ENCODE measurements around the gene CUZD1.
"Not testable (repeated sequence)": the region's sequence is repeated elsewhere in the genome, so short reads cannot be mapped to it uniquely, and the experiment has no call there.

Gene CUZD1, protein sequence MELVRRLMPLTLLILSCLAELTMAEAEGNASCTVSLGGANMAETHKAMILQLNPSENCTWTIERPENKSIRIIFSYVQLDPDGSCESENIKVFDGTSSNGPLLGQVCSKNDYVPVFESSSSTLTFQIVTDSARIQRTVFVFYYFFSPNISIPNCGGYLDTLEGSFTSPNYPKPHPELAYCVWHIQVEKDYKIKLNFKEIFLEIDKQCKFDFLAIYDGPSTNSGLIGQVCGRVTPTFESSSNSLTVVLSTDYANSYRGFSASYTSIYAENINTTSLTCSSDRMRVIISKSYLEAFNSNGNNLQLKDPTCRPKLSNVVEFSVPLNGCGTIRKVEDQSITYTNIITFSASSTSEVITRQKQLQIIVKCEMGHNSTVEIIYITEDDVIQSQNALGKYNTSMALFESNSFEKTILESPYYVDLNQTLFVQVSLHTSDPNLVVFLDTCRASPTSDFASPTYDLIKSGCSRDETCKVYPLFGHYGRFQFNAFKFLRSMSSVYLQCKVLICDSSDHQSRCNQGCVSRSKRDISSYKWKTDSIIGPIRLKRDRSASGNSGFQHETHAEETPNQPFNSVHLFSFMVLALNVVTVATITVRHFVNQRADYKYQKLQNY

GRCh38 chr10:122845783-122846332, at the start of gene CUZD1:
Gene CUZD1 (minus strand): TSS chr10:122845857. CDS start chr10:122845843, 14 bp downstream.
- DNase-seq: no peak

DNA sequence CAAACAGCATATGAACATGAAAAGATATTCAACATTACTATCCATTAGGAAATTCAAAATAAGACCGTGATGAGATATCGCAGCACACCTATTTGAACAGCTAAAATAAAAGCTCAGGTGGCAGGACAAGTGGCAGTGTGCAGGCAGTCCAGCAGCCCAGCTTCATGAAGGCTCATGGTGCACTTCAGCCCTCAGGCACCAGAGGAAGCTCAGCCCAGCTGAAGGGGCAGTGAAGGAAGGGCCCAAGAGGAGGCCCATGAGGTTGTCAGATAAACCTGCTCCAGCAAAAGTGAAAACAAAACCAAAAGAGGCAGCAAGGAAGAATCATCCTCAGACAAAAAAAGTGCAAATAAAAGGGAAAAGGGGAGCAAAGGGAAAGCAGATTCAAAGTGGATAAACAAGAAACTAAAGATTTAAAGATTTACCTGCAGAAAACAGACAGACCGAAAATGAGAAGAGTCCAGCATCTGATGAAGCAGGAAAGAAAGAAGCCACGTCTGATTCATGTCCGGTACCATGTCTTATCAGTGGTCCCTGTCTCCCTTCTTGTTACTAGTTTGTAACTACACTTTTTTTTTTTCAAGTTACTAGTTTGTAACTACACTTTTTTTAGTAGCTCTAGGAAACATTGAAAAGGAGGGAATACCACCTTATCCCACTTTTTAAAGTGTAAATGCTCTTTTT, 48.7 kb upstream of the CUZD1 start:
- DNase-seq: no peak

DNA sequence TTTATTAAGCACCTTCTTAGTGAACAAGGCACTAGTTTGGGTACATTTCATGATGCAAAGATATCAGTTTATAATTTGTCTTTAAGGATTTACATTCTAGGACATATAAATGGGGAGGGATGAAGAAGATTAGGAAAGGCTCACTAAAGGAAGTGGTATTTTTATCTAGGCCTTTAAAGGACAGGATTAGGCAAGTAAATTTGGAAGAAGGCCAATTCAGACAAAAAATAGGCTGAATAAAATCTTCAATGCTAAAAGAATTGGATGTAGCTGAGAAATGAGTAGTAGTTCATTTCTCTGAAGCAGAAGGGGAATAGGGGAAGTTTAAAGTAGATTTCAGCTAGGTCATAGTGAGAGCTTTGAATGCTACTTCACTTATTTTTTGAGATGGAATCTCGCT, 38.5 kb upstream of the CUZD1 start:
- DNase-seq: no peak

DNA sequence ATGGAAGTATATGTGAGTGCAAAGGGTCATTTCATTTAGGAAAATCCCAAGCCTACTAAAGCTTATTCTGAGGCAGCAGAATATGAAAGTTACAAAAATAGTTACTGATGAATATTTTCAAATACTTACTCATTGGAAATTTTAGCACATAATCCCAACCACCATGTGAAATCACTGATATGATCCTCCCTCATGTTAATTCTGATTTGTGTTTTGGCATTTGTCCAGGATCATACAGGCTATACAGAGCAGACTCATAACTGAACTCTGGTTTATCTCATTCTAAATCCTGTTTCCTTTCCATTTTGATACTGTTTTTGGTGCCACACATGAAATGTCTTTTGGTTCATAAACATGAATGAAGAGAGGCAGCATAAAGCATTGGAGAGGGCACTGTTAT, 37.1 kb upstream of the CUZD1 start:
- DNase-seq: peak; percentile 7

DNA sequence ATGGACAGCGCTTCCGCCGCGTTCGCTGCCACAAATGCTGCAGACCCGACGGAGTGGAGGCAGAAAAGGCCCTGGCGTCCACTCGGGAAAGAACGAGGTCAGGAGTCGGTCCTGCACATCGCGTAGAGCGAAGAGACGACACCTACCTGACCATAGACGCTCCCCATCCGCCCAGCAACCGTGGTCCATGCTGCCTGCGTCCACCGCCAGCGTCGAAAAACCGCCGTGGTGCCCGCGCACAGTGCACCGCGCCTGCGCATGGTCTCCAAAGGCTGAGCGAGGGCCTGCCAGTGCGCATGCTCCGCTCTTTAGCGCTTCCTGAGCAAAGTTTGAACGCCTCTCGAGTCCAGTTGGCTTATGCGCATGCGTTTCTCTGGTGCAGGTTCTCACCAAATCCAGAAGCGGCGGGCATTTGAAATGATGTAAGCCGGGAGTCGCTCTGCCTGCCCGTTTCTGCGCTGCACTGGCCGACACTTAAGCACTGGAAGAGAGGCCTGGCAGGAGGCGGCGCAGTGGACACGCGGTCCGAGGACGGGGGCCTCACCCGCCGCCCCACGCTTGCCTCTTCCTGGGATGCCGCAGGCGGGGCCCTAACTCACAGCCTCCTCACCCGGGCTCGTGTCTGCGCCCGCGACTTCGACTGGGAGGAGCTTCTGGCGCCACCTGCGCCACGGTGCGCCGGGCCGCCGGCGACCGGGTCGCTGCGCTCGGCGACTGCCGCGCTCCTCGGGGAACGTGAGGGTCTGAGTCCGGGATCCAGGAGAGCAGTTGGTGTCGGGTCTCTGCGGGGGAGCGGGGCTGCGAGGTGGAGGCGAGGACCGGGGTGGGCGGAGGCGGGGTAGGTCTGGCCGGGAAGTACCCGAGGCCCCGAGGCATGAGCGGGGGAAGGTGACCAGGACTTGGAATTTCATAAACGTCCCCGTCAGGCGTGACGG, 33.9 kb upstream of the CUZD1 start, which contains the start of gene FAM24B:
Gene FAM24B, minus strand, starts transcription at position 243 of the 935 bp plus-strand sequence. CDS start 29,066 bp downstream, outside the sequence.
- peak; percentile 97 for DNase-seq

- DNase-seq: peak; percentile 29
Observed at GRCh38 chr10:122878799-122879338, 33.2 kb upstream of the CUZD1 start.

GRCh38 chr10:122877264-122877663, 31.6 kb upstream of the CUZD1 start:
- DNase-seq: peak; percentile 25

DNA sequence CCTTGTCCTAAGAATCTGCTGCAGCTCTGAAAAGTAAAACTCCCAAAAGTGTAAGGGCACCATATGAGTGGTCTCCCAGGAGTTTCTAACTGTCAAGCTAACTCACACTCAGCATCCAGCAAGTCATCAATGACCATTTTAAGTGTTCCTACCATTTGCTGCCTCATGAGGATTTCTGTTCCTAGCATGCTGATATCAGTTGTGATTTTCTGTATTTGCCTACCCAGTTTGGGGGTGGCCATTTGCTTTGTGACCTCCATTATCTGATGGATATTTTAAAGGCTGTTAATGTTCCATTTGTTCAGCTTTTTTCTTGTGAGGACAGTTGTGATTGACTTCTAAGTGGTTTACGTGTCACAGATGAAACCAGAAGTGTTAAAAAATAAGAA, 30.8 kb upstream of the CUZD1 start:
- DNase-seq: no peak

DNA sequence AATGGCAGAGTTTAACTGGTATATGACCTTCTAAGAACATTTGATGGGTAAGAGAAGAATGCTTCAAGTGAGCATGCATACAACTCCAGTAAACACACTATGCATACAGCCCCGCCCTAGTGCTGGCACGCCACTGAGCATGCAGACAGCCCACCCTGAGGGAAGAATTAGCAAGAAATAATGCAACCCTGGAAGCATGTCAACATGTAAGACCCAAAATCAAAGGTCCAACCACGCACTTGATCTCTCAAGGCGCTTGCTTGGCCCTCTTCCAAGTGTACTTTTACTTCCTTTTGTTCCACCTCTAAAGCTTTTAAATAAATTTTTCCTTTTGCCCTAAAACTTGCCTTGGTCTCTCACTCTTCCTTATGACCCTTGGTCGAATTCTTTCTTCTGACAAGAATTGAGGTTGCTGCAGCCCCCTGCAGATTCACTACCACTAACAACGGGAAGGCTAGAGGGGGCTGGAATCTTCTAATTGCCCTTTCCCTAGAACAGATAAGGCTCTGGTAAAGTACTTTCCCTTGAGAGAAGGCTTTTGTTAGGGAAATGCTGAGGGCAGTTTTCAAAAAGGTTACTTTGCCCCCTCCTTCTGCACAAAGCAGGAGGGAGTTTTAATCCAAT, 30.3 kb upstream of the CUZD1 start:
- DNase-seq: no peak

- not testable (repeated sequence) for DNase-seq
Observed at GRCh38 chr10:122871947-122872346, 26.3 kb upstream of the CUZD1 start.

GRCh38 chr10:122868768-122869167, 23.1 kb upstream of the CUZD1 start:
- DNase-seq: not testable (repeated sequence)

DNA sequence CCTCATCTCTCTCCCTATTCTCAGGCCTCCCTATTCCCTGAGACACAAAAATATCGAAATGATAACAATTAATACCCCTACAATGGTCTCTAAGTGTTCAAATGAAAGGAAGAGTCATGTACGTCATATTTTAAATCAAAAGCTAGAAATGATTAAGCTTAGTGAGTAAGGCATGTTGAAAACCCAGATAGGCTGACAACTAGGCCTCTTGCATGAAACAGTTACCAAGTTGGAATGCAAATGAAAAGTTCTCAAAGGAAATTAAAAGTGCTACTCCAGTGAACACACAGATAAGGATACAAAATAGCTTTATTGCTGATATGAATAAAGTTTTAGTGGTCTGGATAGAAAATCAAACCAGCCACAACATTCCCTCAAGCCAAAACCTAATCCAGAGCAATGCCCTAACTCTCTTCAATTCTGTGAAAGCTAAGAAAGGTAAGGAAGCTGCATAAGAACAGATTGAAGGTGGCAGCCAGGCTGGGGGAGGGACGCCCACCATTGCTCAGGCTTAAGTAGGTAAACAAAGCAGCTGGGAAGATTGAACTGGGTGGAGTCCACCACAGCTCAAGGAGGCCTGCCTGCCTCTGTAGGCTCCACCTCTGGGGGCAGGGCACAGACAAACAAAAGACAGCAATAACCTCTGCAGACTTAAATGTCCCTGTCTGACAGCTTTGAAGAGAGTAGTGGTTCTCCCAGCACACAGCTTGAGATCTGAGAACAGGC, 21.3 kb upstream of the CUZD1 start:
- DNase-seq: not testable (repeated sequence)

DNA sequence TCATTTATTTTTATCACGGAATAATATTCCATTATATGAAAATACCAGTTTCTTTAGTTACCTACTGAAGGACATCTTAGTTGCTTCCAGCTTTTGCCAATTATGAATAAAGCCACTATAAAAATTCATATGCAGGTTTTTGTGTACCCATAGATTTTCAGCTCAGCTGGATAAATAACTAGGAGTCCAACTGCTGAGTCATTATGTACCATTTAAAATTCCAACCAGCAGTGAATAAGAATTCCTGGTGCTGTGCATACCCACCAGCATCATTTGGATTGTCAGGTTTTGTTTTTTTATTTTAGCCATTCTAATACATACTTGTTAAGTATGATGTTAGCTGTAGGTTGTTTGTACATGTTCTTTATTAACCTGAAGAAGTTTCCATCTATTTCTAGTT, 19.2 kb upstream of the CUZD1 start:
- DNase-seq: no peak

GRCh38 chr10:122864194-122864592, 18.5 kb upstream of the CUZD1 start:
- no peak for DNase-seq

- DNase-seq: no peak
Observed at GRCh38 chr10:122863216-122864193, 17.8 kb upstream of the CUZD1 start.

DNA sequence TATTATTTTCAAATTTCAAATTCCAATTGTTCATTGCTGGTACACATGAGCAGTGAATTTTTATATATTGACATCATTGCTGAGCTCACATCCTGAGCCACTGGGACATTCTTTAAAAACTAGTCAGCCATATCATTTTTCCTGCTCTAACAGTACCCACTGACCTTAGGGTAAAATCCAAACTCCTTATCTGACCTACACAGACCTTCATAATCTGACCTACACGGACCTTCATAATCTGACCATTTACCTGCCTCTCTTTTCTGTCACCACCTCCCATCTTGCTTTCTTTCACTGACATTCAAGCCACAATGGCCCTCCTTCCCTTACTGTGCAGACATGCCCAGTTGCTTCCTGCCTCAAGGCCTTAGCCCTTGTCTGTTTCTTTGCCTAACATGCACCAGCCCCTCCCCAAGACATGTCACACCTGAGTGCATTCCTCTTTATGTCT, 16.1 kb upstream of the CUZD1 start:
- DNase-seq: no peak

DNA sequence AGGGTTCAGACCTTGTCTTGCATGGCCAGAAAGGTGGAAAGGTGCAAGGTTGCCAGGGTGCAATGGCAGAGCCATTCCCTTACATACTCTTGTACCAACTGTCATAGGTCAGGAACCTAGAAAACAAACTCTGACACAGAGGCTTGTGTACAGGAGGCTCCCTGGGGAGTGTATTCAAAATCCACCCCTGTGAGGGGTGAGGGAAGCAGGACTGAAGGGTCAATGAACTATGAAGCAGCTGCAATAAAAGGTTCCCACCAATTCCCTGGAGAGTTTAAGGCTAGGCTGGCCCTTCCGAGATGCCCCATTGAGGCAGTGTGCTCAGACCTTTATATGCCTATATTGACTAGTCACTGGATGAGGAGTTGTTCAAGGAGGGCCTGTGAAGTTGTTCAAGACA, 13.9 kb upstream of the CUZD1 start:
- no peak for DNase-seq

DNA sequence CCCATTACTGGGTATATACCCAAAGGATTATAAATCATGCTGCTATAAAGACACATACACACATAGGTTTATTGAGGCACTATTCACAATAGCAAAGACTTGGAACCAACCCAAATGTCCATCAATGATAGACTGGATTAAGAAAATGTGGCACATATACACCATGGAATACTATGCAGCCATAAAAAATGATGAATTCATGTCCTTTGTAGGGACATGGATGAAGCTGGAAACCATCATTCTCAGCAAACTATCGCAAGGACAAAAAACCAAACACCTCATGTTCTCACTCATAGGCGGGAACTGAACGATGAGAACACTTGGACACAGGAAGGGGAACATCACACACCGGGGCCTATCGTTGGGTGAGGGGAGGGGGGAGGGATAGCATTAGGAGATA, 12.4 kb upstream of the CUZD1 start:
- DNase-seq: not testable (repeated sequence)

- peak; percentile 21 for DNase-seq
Observed at GRCh38 chr10:122856902-122857301, 11.2 kb upstream of the CUZD1 start.
